ENCODE data around the gene PTPRA. TPM values are rescaled to one million over a fixed set of nuclear protein-coding genes. Genes with fewer than 3 reads are reported as not detected.

The PTPRA gene
- total and polyA plus RNA-seq, 2 of the 8 experiments (the other 6 are each of a cell fraction or from before 2014, with no cell fraction given) = 47.7 to 51.3 TPM

GRCh38 chr20:3013771-3014170 lies 140.5 kb downstream of the PTPRA start:
- Histone ChIP-seq H2BK120ac (replicated peaks; ENCODE audit: low read depth, low read length) (no peak overlapping the region), H4K91ac (replicated peaks; ENCODE audit: insufficient read length, low read length) (no peak overlapping the region), H3K27ac (ENCODE audit: low read depth, low read length) (no peak overlapping the region), H3K14ac (ENCODE audit: insufficient read length) (no peak overlapping the region), H3K56ac (replicated peaks; ENCODE audit: insufficient read length, low read depth, low read length) (no peak overlapping the region), H3K4me3 (ENCODE audit: extremely low read depth in 1 of 4, insufficient read depth in 2 of 4, low read depth in 3 of 4, low read length in 4 of 4) (no peak overlapping the region), H2BK20ac (ENCODE audit: low read length) (no peak overlapping the region), H2BK15ac (ENCODE audit: low read length) (no peak overlapping the region), H4K5ac (ENCODE audit: insufficient read length, low read depth, low read length) (no peak overlapping the region), H3K79me1 (ENCODE audit: low read depth, low read length) (no peaks in the 10 kb centered on the region), H3K9me3 (ENCODE audit: insufficient read depth in 2 of 2, low read depth in 1 of 2, low read length in 1 of 2) (peaks cover 3 to 7% of the 10 kb centered on the region in 2 experiments; a peak in 1 of 4 replicates), H3K23me2 (ENCODE audit: low read depth, low read length) (no peaks in the 10 kb centered on the region), H2BK5ac (ENCODE audit: low read depth, low read length) (no peak overlapping the region), H2AK5ac (ENCODE audit: low read depth, low read length) (no peak overlapping the region), H3K4me1 (replicated peaks in 1 of 4; ENCODE audit: control insufficient read depth in 3 of 4, insufficient read depth in 4 of 4, low read length in 3 of 4) (no peaks in the 10 kb centered on the region), H2AFZ (ENCODE audit: low read length) (no peak overlapping the region), H2BK12ac (ENCODE audit: low read depth, low read length) (no peak overlapping the region), H3K18ac (ENCODE audit: extremely low read depth, low read length) (no peak overlapping the region), H3K4ac (replicated peaks; ENCODE audit: insufficient read length, low read depth, low read length) (no peak overlapping the region), H3K9ac (replicated peaks in 1 of 4; ENCODE audit: extremely low read depth in 1 of 4, low read depth in 3 of 4, low read length in 3 of 4) (no peak overlapping the region), H3K27me3 (replicated peaks in 1 of 4; ENCODE audit: control insufficient read depth in 3 of 4, extremely low read depth in 1 of 4, insufficient read depth in 3 of 4, low read length in 3 of 4) (no peaks in the 10 kb centered on the region), H4K20me1 (replicated peaks in 1 of 2; ENCODE audit: control insufficient read depth in 1 of 2, insufficient read depth in 2 of 2, low read length in 2 of 2) (no peaks in the 10 kb centered on the region), H3K36me3 (ENCODE audit: control insufficient read depth in 2 of 4, insufficient read depth in 4 of 4, low read length in 3 of 4) (peaks cover 6 to 27% (median 11%) of the 10 kb centered on the region in 4 experiments), H3K23ac (ENCODE audit: insufficient read length) (no peak overlapping the region), H3K79me2 (ENCODE audit: control insufficient read depth in 1 of 2, insufficient read depth in 2 of 2, low read length in 2 of 2) (no peaks in the 10 kb centered on the region), H4K8ac (ENCODE audit: extremely low read depth, insufficient read depth, low read length) (no peak overlapping the region), H3K4me2 (ENCODE audit: insufficient read depth in 1 of 2, low read depth in 2 of 2, low read length in 2 of 2) (no peak overlapping the region)
- TF ChIP-seq TBP (IDR thresholded peaks at IDR 0.05; ENCODE audit: low read depth, low read length) = no peak
- no peak for TF ChIP-seq GABPA (IDR thresholded peaks at IDR 0.05; ENCODE audit: borderline replicate concordance, insufficient read depth, low read length)
- no peak for TF ChIP-seq YY1 (IDR thresholded peaks at IDR 0.05; ENCODE audit: low read depth, low read length)
- TF ChIP-seq CHD1 (IDR thresholded peaks at IDR 0.05; ENCODE audit: low read depth, low read length) = no peak
- no peak for TF ChIP-seq TEAD4 (IDR thresholded peaks at IDR 0.05; ENCODE audit: low read depth, low read length)
- no peak for TF ChIP-seq E2F6 (IDR thresholded peaks at IDR 0.05)
- no peak for TF ChIP-seq RBBP5 (IDR thresholded peaks at IDR 0.05; ENCODE audit: borderline replicate concordance, low read depth, low read length)
- TF ChIP-seq CEBPB (IDR thresholded peaks at IDR 0.05; ENCODE audit: low read depth, low read length) = no peak
- TF ChIP-seq JUND (IDR thresholded peaks at IDR 0.05; ENCODE audit: low read length) = no peak
- no peak for TF ChIP-seq FOSL1 (IDR thresholded peaks at IDR 0.05; ENCODE audit: insufficient read depth, low read depth, low read length)
- TF ChIP-seq KDM4A (IDR thresholded peaks at IDR 0.05; ENCODE audit: low read depth, low read length, severe bottlenecking) = no peak
- no peak for TF ChIP-seq TAF7 (optimal IDR thresholded peaks at IDR 0.05; ENCODE audit: borderline replicate concordance, low read depth, low read length)
- no peak for TF ChIP-seq EP300 (IDR thresholded peaks at IDR 0.05; ENCODE audit: borderline replicate concordance in 1 of 2, low read depth in 2 of 2, low read length in 2 of 2)
- no peak for TF ChIP-seq GTF2F1 (IDR thresholded peaks at IDR 0.05; ENCODE audit: borderline replicate concordance, low read depth, low read length)
- 92% methylated on average over 5 of the region's 5 CpGs; no CpG with 5 or more reads in 1 of the 2 experiments for WGBS, 2 experiments (ENCODE audit: extremely low coverage in 1 of 2, insufficient coverage in 1 of 2, insufficient read length in 1 of 2, insufficient replicate concordance in 2 of 2, low coverage in 1 of 2, low lambda C conversion rate in 2 of 2, missing lambda C conversion rate in 1 of 2)
- DNase-seq (ENCODE audit: low read depth in 1 of 2, low spot score in 2 of 2) (no peak), FAIRE-seq (no peak)
- ChIA-PET POLR2A (ENCODE audit: partially characterized antibody) (no interaction called here), CTCF (ENCODE audit: partially characterized antibody) (no interaction called here)
